Measurements from ENCODE around the gene ATPAF1. TPM values are rescaled to one million over a fixed set of nuclear protein-coding genes. Genes with fewer than 3 reads are reported as not detected.
"Not testable (repeated sequence)": the region's sequence is repeated elsewhere in the genome, so short reads cannot be mapped to it uniquely, and the experiment has no call there.

The ATPAF1 gene
- total RNA-seq, 1 donor from 2014 or later, result 23.6 TPM

DNA sequence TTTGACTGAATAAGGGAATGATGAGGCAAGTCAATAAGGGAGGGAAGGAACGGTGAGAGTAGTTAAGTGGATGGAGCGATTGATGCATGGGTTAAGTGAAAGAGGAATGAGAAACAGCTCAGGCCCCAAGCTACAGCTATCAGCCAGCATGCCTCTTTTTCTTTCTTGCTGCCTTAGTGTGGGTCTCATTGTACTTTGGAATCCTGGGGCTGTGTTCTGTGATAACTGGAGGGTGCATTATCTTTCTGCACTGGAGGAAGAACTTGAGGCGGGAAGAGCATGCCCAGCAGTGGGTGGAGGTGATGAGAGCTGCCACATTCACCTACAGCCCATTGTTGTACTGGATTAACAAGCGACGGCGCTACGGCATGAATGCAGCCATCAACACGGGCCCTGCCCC, 4.5 kb upstream of the ATPAF1 start:
- Histone ChIP-seq H3K27ac (no peak overlapping the region), H3K36me3 (peaks cover 12 to 27% of the 10 kb centered on the region in 2 donors), H3K27me3 (no peaks in the 10 kb centered on the region), H3K9me3 (no peaks in the 10 kb centered on the region), H3K4me1 (no peaks in the 10 kb centered on the region), H3K4me3 (no peak overlapping the region)
- TF ChIP-seq, protein P1, sequence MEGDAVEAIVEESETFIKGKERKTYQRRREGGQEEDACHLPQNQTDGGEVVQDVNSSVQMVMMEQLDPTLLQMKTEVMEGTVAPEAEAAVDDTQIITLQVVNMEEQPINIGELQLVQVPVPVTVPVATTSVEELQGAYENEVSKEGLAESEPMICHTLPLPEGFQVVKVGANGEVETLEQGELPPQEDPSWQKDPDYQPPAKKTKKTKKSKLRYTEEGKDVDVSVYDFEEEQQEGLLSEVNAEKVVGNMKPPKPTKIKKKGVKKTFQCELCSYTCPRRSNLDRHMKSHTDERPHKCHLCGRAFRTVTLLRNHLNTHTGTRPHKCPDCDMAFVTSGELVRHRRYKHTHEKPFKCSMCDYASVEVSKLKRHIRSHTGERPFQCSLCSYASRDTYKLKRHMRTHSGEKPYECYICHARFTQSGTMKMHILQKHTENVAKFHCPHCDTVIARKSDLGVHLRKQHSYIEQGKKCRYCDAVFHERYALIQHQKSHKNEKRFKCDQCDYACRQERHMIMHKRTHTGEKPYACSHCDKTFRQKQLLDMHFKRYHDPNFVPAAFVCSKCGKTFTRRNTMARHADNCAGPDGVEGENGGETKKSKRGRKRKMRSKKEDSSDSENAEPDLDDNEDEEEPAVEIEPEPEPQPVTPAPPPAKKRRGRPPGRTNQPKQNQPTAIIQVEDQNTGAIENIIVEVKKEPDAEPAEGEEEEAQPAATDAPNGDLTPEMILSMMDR (IDR thresholded peaks at IDR 0.05), result no peak
- intact Hi-C loops (cut with DNase I), result no loop called here
- DNase-seq (ENCODE audit: low spot score in 2 of 2), result no peak

GRCh38 chr1:46671554-46671953, 3.4 kb upstream of the ATPAF1 start, which contains the start of gene TEX38:
Gene TEX38, plus strand, starts transcription at chr1:46671854. Its CDS starts 81 bp downstream, at chr1:46671935.
- Histone ChIP-seq H3K36me3 (peaks cover 5 to 17% of the 10 kb centered on the region in 2 donors), H3K4me3 (no peak within 1 kb of the TSS), H3K27ac (no peak within 1 kb of the TSS), H3K9me3 (no peaks in the 10 kb centered on the region), H3K27me3 (no peaks in the 10 kb centered on the region), H3K4me1 (peaks cover 9% of the 10 kb centered on the region in 2 donors)
- intact Hi-C loops (cut with DNase I), result no loop called here
- no peak for DNase-seq (ENCODE audit: low spot score in 2 of 2)
- TF ChIP-seq, protein P1 (IDR thresholded peaks at IDR 0.05), result no peak

GRCh38 chr1:46670134-46670533, 2.0 kb upstream of the ATPAF1 start:
- H3K4me3 ChIP-seq, result no peak overlapping the region
- peak overlapping the region in 1 of 2 donors; percentile 29 for H3K27ac ChIP-seq
- DNase-seq (ENCODE audit: low spot score in 2 of 2), result no peak
- intact Hi-C loops (cut with DNase I), result no loop called here
- H3K27me3 ChIP-seq, result no peaks in the 10 kb centered on the region
- H3K4me1 ChIP-seq, result peaks cover 11 to 17% of the 10 kb centered on the region in 2 donors
- H3K36me3 ChIP-seq, result peaks cover 6 to 10% of the 10 kb centered on the region in 2 donors
- no peaks in the 10 kb centered on the region for H3K9me3 ChIP-seq
- TF ChIP-seq, protein P1 (IDR thresholded peaks at IDR 0.05), result no peak

- no peaks in the 10 kb centered on the region for H3K9me3 ChIP-seq
- intact Hi-C loops (cut with DNase I), result loop anchor here (5.0 kb wide), 1 partner anchor 364 kb away; the partner anchor contains the start of genes LRRC41 and UQCRH
- H3K4me1 ChIP-seq, result peaks cover 11 to 19% of the 10 kb centered on the region in 2 donors
- TF ChIP-seq, protein P1 (IDR thresholded peaks at IDR 0.05), result no peak
- no peak overlapping the region for H3K27ac ChIP-seq
- no peak for DNase-seq (ENCODE audit: low spot score in 2 of 2)
- no peaks in the 10 kb centered on the region for H3K27me3 ChIP-seq
- no peak overlapping the region for H3K4me3 ChIP-seq
- H3K36me3 ChIP-seq, result peaks cover 14 to 20% of the 10 kb centered on the region in 2 donors
These were observed 2.2 kb downstream of the ATPAF1 start for GRCh38 chr1:46665983-46666382.

DNA sequence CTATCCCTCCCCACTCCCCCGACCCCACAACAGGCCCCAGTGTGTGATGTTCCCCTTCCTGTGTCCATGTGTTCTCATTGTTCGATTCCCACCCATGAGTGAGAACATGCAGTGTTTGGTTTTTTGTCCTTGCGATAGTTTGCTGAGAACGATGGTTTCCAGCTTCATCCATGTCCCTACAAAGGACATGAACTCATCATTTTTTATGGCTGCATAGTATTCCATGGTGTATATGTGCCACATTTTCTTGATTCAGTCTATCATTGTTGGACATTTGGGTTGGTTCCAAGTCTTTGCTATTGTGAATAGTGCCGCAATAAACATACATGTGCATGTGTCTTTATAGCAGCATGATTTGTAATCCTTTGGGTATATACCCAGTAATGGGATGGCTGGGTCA, 5.2 kb downstream of the ATPAF1 start:
- Histone ChIP-seq H3K36me3 (peaks cover 26 to 28% of the 10 kb centered on the region in 2 donors), H3K4me1 (peaks cover 11 to 19% of the 10 kb centered on the region in 2 donors)
- H3K9me3 ChIP-seq; DNase-seq (ENCODE audit: low spot score in 2 of 2); H3K27me3 ChIP-seq; H3K4me3 ChIP-seq; H3K27ac ChIP-seq; intact Hi-C loops (cut with DNase I): not testable (repeated sequence)

DNA sequence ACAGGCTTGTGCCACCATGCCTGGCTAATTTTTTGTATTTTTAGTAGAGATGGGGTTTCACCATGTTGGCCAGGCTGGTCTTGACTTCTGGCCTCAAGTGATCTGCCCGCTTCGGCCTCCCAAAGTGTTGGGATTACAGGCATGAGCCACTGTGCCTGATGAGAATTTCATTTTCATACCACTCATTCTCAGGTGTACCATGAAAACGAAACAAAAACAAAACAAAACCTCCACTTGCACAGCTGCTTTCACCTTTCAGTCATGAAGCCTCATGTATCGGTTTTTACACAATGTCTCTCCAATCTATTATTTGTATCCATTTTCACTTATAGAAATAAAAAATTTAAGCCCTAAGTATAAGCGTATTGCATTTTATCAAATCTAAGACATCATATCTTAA, 8.0 kb downstream of the ATPAF1 start:
- not testable (repeated sequence) for H3K4me3 ChIP-seq

More for the DNA sequence above, 8.0 kb downstream of the ATPAF1 start:
- DNase-seq (ENCODE audit: low spot score in 2 of 2); H3K27me3 ChIP-seq; intact Hi-C loops (cut with DNase I); H3K27ac ChIP-seq; H3K9me3 ChIP-seq; H3K4me1 ChIP-seq: not testable (repeated sequence)
- peaks cover 37 to 52% of the 10 kb centered on the region in 2 donors for H3K36me3 ChIP-seq
